Adrenal gland (tissue), 12 donors: Measurements from ENCODE around the gene NDUFAF2. TPM values are rescaled to one million over a fixed set of nuclear protein-coding genes. Genes with fewer than 3 reads are reported as not detected.
"Not testable (repeated sequence)": the region's sequence is repeated elsewhere in the genome, so short reads cannot be mapped to it uniquely, and the experiment has no call there.

Source experiments
- DNase-seq, 7 donors: peaks; one replicate each; pipeline ENCODE4 v3.0.0-alpha.2; 2019 to 2020
- H3K27ac ChIP-seq, 5 donors: fragments of 200-600 bp; sonication (generic) in 4 of 5; 1 replicate in 3 of 5; 2 replicates in 2 of 5; pipeline versions ENCODE4 v1.5.1 to v1.8.0; 2016 to 2020; ENCODE audit warnings: mild to moderate bottlenecking in 1 of 5
- H3K27me3 ChIP-seq: fragments of 200-600 bp; 2 replicates; pipeline ENCODE4 v1.8.0; 2021
- H3K36me3 ChIP-seq, 2 donors: fragments of 200-600 bp; replicated peaks in 1 of 2; 1 replicate in 1 of 2; 2 replicates in 1 of 2; pipeline versions ENCODE4 v1.5.1 to v1.8.0; 2018 to 2022
- H3K4me1 ChIP-seq, 2 donors: fragments of 200-600 bp; replicated peaks in 1 of 2; 1 replicate in 1 of 2; 2 replicates in 1 of 2; pipeline versions ENCODE4 v1.5.1 to v1.8.0; 2018 to 2021
- H3K4me3 ChIP-seq, 4 donors: fragments of 200-600 bp; sonication (generic) in 3 of 4; one replicate each; pipeline ENCODE4 v1.5.1; 2016 to 2018
- H3K9me3 ChIP-seq, 3 donors: fragments of 200-600 bp; sonication (generic) in 1 of 3; replicated peaks in 1 of 3; 1 replicate in 2 of 3; 2 replicates in 1 of 3; pipeline versions ENCODE4 v1.5.1 to v1.8.0; 2016 to 2021
- CTCF ChIP-seq, 6 experiments: fragments of 450-650 bp in 4 of 6; fragments of 200-600 bp in 2 of 6; sonication (generic) in 1 of 6; IDR thresholded peaks; 1 replicate in 5 of 6; 2 replicates in 1 of 6; pipeline versions ENCODE4 v1.5.1 to v1.8.0; 2016 to 2021; ENCODE audit warnings: antibody characterized with exemption in 6 of 6, mild to moderate bottlenecking in 2 of 6, moderate library complexity in 1 of 6
- POLR2A ChIP-seq, 2 donors: fragments of 450-650 bp; IDR thresholded peaks; one replicate each; pipeline ENCODE4 v1.6.1; 2017; ENCODE audit warnings: antibody characterized with exemption in 2 of 2, mild to moderate bottlenecking in 2 of 2, moderate library complexity in 1 of 2
- WGBS, 4 donors: extraction: QIAGEN DNeasy Blood & Tissue Kit in 2 of 4; methylation state at CpG; one replicate each; pipeline versions ENCODE4 v1.1.5 to v1.1.7; 2013 to 2017; 5-methylcytosine and 5-hydroxymethylcytosine counted together
- intact Hi-C, 2 donors: fragments of 100-400 bp; cut with DNase I; formaldehyde crosslinking; loops; one replicate each; pipeline versions ENCODE4 v1.14.1 to v1.15.0; 2022 to 2023
- polyA plus RNA-seq, 3 donors: library from polyadenylated mRNA; stranded (reverse); fragments of 200-250 nt in 2 of 3; fragments of 350-450 nt in 1 of 3; fragmentation: Illumina TruSeq in 1 of 3; extraction: RNeasy Lipid Tissue Mini Kit (QIAGEN cat#74804) in 1 of 3; gene quantifications; one replicate each; pipeline ENCODE4 v1.2.3, GENCODE V29; 2013 to 2014
- total RNA-seq, 9 donors: library from RNA; depleted of rRNA in 4 of 9; stranded (reverse); fragments of >200 nt in 4 of 9; fragments of 120-200 nt in 1 of 9; fragmentation: NEBNext Ultra II Directional in 1 of 9; extraction: Animal tissue kit (Norgen Biotek cat#: 25700) in 1 of 9; gene quantifications; one replicate each; pipeline versions ENCODE4 v1.1.0 to v1.2.4, GENCODE V29; 2013 to 2023
- donor health status: healthy with polysubstance abuse.
- donor health status: Bipolar disorder and iron deficiency.
- donor health status: DM: yes; HTN: yes; CAD: no.
- donor health status: DM: no; HTN: no; CAD: no.
- donor health status: DM: no; HTN: no; CAD: no.
- donor health status: DM: yes; HTN: yes; CAD: no.

NDUFAF2 gene
- total and polyA plus RNA-seq, 12 donors = 12.0 to 127 (median 31.2) TPM

- 96 to 98% (median 97%) methylated on average over 2 of the region's 2 CpGs for WGBS, 4 donors
- Histone ChIP-seq H3K4me1 (no peaks in the 10 kb centered on the region), H3K4me3 (no peak overlapping the region), H3K36me3 (no peaks in the 10 kb centered on the region), H3K27me3 (no peaks in the 10 kb centered on the region), H3K9me3 (peaks cover 0 to 3% (median 0%) of the 10 kb centered on the region in 3 donors), H3K27ac (no peak overlapping the region)
- TF ChIP-seq POLR2A (IDR thresholded peaks at IDR 0.05) (no peak), CTCF (IDR thresholded peaks at IDR 0.05) (no peak)
- no peak for DNase-seq
- intact Hi-C loops = no loop called here
Measured at GRCh38 chr5:60980511-60980910, 35.5 kb downstream of the NDUFAF2 start.

- H3K4me1 ChIP-seq, H3K27me3 ChIP-seq, H3K36me3 ChIP-seq, H3K9me3 ChIP-seq, DNase-seq, intact Hi-C loops, H3K4me3 ChIP-seq, H3K27ac ChIP-seq: not testable (repeated sequence)
- WGBS, 4 donors = 94 to 99% (median 97%) methylated on average over 3 of the region's 3 CpGs
Measured at GRCh38 chr5:60982127-60982526, 37.1 kb downstream of the NDUFAF2 start.

DNA sequence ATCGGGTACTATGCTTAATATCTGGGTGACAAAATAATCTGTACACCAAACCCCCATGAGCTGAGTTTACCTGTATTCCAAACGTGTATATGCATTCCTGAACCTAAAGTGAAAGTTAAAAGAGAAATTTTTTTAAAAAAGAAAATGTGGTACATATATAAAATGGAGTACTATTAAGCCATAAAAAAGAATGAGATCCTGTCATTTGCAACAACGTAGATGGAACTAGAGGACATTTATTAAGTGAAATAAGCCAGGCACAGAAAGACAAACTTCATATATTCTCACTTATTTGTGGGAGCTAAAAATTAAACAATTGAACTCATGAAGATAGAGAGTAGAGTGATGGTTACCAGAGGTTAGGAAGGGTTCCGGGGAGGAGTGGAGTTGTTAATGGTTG lies 44.8 kb downstream of the NDUFAF2 start:
- intact Hi-C loops = no loop called here
- Histone ChIP-seq H3K9me3 (no peaks in the 10 kb centered on the region), H3K27ac (no peak overlapping the region), H3K27me3 (no peaks in the 10 kb centered on the region), H3K4me1 (no peaks in the 10 kb centered on the region), H3K36me3 (no peaks in the 10 kb centered on the region), H3K4me3 (no peak overlapping the region)
- no peak for DNase-seq
- TF ChIP-seq POLR2A (IDR thresholded peaks at IDR 0.05) (no peak), CTCF (IDR thresholded peaks at IDR 0.05) (no peak)
- WGBS, 4 donors = 89 to 91% (median 90%) methylated on average over 4 of the region's 4 CpGs

DNA sequence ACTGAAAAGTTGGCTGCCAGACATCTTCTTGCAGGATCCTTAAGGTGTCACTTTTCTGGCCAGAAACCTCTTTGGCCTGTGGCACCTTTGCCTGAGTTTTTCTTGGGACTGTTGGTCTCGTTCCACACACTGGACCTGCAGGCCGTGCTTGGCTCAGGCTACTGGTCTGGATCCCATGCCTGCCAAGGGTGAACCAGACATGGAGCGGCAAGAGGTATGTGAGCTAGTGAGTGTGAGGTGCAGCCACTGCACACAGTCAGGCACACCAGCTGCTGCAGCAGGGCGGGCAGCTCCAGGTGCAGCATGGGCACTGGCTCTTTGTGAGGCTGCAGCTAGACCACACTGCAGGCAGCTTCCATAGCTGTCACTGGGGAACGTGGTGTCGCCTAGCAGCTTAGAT lies 47.9 kb downstream of the NDUFAF2 start:
- Histone ChIP-seq H3K27me3 (no peaks in the 10 kb centered on the region), H3K27ac (no peak overlapping the region)
- WGBS, 4 donors = 96 to 100% (median 98%) methylated on average over 3 to 6 of the region's 6 CpGs

More for the DNA sequence above, 47.9 kb downstream of the NDUFAF2 start:
- no peaks in the 10 kb centered on the region for H3K4me1 ChIP-seq
- no peak for TF ChIP-seq CTCF (IDR thresholded peaks at IDR 0.05)
- no peak overlapping the region for H3K4me3 ChIP-seq
- H3K9me3 ChIP-seq = no peaks in the 10 kb centered on the region
- H3K36me3 ChIP-seq = no peaks in the 10 kb centered on the region
- DNase-seq = no peak
- intact Hi-C loops = no loop called here
